Spleen (tissue), 11 donors: ENCODE measurements around the gene DNAH10. TPM values are rescaled to one million over a fixed set of nuclear protein-coding genes. Genes with fewer than 3 reads are reported as not detected.

ENCODE experiments used
- DNase-seq: peaks from one replicate; pipeline ENCODE4 v3.0.0-alpha.2; 2020
- H3K27ac ChIP-seq, 8 donors: fragments of 200-600 bp; sonication (generic) in 7 of 8; 1 replicate in 4 of 8; 2 replicates in 4 of 8; pipeline versions ENCODE4 v1.5.0 to v1.8.0; 2016 to 2021; ENCODE audit warnings: inconsistent platforms in 4 of 8, mild to moderate bottlenecking in 4 of 8, moderate library complexity in 1 of 8
- H3K27me3 ChIP-seq, 7 donors: fragments of 200-600 bp; sonication (generic) in 6 of 7; replicated peaks in 1 of 7; 1 replicate in 4 of 7; 2 replicates in 3 of 7; pipeline versions ENCODE4 v1.5.0 to v1.8.0; 2016 to 2021; ENCODE audit warnings: inconsistent platforms in 3 of 7, mild to moderate bottlenecking in 1 of 7
- H3K36me3 ChIP-seq, 6 donors: fragments of 200-600 bp; sonication (generic) in 5 of 6; 1 replicate in 4 of 6; 2 replicates in 2 of 6; pipeline versions ENCODE4 v1.5.0 to v1.8.0; 2016 to 2021; ENCODE audit warnings: inconsistent platforms in 2 of 6
- H3K4me1 ChIP-seq, 6 donors: fragments of 200-600 bp; sonication (generic) in 5 of 6; 1 replicate in 3 of 6; 2 replicates in 3 of 6; pipeline versions ENCODE4 v1.5.0 to v1.8.0; 2016 to 2021; ENCODE audit warnings: inconsistent platforms in 3 of 6
- H3K4me3 ChIP-seq, 8 donors: fragments of 200-600 bp; sonication (generic) in 7 of 8; 1 replicate in 4 of 8; 2 replicates in 4 of 8; pipeline versions ENCODE4 v1.5.0 to v1.8.0; 2016 to 2021; ENCODE audit warnings: inconsistent platforms in 4 of 8, mild to moderate bottlenecking in 4 of 8, moderate library complexity in 2 of 8
- H3K9me3 ChIP-seq, 8 donors: fragments of 200-600 bp; sonication (generic) in 7 of 8; 1 replicate in 4 of 8; 2 replicates in 4 of 8; pipeline versions ENCODE4 v1.5.0 to v1.8.0; 2016 to 2021; ENCODE audit warnings: inconsistent platforms in 4 of 8
- POLR2A ChIP-seq, 3 donors: fragments of 450-650 bp; IDR thresholded peaks; one replicate each; pipeline ENCODE4 v1.5.1; 2017; ENCODE audit warnings: antibody characterized with exemption in 3 of 3, mild to moderate bottlenecking in 1 of 3
- POLR2AphosphoS5 ChIP-seq, 3 donors: sonication (generic); formaldehyde crosslinking; IDR thresholded peaks; one replicate each; pipeline ENCODE4 v1.5.1; 2017; ENCODE audit warnings: antibody characterized with exemption in 3 of 3
- WGBS, 5 donors: extraction: QIAGEN DNeasy Blood & Tissue Kit in 3 of 5; methylation state at CpG; one replicate each; pipeline versions ENCODE4 v1.1.5 to v1.1.7; 2013 to 2018; 5-methylcytosine and 5-hydroxymethylcytosine counted together
- intact Hi-C: fragments of 100-400 bp; cut with DNase I; formaldehyde crosslinking; loops from one replicate; pipeline ENCODE4 v1.15.0; 2023; ENCODE audit warnings: low total_unique reads
- polyA plus RNA-seq, 3 donors: library from polyadenylated mRNA; stranded (reverse); fragments of 200-250 nt; gene quantifications; one replicate each; pipeline ENCODE4 v1.2.1, GENCODE V29; 2013
- total RNA-seq, 7 donors: library from RNA; depleted of rRNA in 3 of 7; stranded (reverse); fragments of >200 nt in 3 of 7; fragmentation: NEBNext Ultra II Directional in 4 of 7; extraction: Animal tissue kit (Norgen Biotek cat#: 25700) in 4 of 7; gene quantifications; one replicate each; pipeline versions ENCODE4 v1.1.0 to v1.2.1, GENCODE V29; 2016 to 2021
- TF ChIP-seq, protein P1 (sequence below), 11 experiments: fragments of 200-600 bp in 7 of 11; fragments of 450-650 bp in 4 of 11; sonication (generic) in 4 of 11; IDR thresholded peaks in 8 of 11; conservative IDR thresholded peaks in 3 of 11; 1 replicate in 7 of 11; 2 replicates in 4 of 11; pipeline versions ENCODE4 v1.4.0 to v1.8.0; 2016 to 2021; ENCODE audit warnings: antibody characterized with exemption in 11 of 11, inconsistent platforms in 4 of 11, mild to moderate bottlenecking in 1 of 11
- donor health status: healthy with polysubstance abuse.
- donor health status: DM: no; HTN: no; CAD: no; lungs with moderate emphysema.
- donor health status: DM: no; HTN: no; CAD: no.
- donor health status: Bipolar disorder and iron deficiency.
- donor health status: healthy.
- donor health status: DM: no; HTN: no; CAD: no.
- donor health status: DM: yes; HTN: yes; CAD: no.

Gene DNAH10
- total and polyA plus RNA-seq, 10 donors: 0.23 to 2.2 (median 0.43) TPM; not detected in 1

DNA sequence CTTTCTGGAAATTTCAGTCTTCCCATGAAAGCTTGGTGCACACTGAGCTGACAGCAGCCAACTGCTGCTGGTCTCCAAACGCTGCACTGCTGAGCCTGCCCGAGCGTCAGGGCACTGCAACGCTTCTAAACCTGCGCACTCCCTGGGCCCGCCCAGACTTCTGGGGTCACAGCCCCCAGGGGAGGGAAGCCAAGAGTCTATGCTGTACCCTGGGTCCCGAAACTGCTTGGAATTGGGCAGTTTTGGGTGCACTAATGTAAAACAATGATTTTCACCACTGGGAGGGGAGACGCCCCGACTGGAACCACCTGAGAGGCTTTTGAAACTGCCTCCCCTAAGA is 178.5 kb downstream of the DNAH10 start:
- TF ChIP-seq POLR2A (IDR thresholded peaks at IDR 0.05) (no peak), POLR2AphosphoS5 (IDR thresholded peaks at IDR 0.05) (no peak)
- TF ChIP-seq, protein P1, sequence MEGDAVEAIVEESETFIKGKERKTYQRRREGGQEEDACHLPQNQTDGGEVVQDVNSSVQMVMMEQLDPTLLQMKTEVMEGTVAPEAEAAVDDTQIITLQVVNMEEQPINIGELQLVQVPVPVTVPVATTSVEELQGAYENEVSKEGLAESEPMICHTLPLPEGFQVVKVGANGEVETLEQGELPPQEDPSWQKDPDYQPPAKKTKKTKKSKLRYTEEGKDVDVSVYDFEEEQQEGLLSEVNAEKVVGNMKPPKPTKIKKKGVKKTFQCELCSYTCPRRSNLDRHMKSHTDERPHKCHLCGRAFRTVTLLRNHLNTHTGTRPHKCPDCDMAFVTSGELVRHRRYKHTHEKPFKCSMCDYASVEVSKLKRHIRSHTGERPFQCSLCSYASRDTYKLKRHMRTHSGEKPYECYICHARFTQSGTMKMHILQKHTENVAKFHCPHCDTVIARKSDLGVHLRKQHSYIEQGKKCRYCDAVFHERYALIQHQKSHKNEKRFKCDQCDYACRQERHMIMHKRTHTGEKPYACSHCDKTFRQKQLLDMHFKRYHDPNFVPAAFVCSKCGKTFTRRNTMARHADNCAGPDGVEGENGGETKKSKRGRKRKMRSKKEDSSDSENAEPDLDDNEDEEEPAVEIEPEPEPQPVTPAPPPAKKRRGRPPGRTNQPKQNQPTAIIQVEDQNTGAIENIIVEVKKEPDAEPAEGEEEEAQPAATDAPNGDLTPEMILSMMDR (IDR thresholded peaks at IDR 0.05 in 8 of 11, conservative IDR thresholded peaks at IDR 0.05 in 3 of 11): no peak
- Histone ChIP-seq H3K27me3 (no peaks in the 10 kb centered on the region), H3K4me3 (no peak overlapping the region), H3K9me3 (peaks cover 0 to 16% (median 10%) of the 10 kb centered on the region in 8 donors), H3K36me3 (peaks cover 0 to 85% (median 36%) of the 10 kb centered on the region in 6 donors), H3K4me1 (peaks cover 5 to 25% (median 16%) of the 10 kb centered on the region in 6 donors), H3K27ac (no peak overlapping the region)
- WGBS, 5 donors: 94 to 100% (median 96%) methylated on average over 9 of the region's 9 CpGs
- intact Hi-C loops: no loop called here
- DNase-seq: peak; percentile 57

DNA sequence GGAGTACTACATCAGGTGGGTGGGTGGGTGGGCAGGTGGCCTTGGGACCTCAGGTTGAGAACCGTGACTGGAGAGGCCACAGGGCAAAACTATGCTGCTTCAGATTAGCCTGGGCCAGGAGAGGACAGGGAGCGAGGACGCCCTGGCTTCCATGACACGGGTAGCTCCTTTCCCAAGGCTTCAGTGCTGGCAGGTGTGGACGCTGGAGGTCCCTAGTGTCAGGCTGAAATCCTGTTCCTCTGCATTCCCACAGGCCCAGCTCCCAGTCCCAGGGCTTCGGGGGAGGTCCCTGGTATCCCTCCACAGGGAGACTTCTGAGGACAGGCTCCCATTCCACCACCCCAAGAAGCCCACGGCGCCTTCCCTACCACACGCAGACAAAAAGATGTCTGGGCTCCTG is 178.9 kb downstream of the DNAH10 start:
- Histone ChIP-seq H3K27me3 (no peaks in the 10 kb centered on the region), H3K9me3 (peaks cover 0 to 16% (median 10%) of the 10 kb centered on the region in 8 donors), H3K27ac (peak overlapping the region in 1 of 8 donors; percentile 26), H3K4me3 (no peak overlapping the region), H3K36me3 (peaks cover 0 to 84% (median 36%) of the 10 kb centered on the region in 6 donors), H3K4me1 (peaks cover 5 to 25% (median 16%) of the 10 kb centered on the region in 6 donors)
- intact Hi-C loops: no loop called here
- TF ChIP-seq POLR2AphosphoS5 (IDR thresholded peaks at IDR 0.05): no peak
- WGBS, 5 donors: 95 to 100% (median 97%) methylated on average over 7 to 9 of the region's 9 CpGs
- no peak for DNase-seq

DNA sequence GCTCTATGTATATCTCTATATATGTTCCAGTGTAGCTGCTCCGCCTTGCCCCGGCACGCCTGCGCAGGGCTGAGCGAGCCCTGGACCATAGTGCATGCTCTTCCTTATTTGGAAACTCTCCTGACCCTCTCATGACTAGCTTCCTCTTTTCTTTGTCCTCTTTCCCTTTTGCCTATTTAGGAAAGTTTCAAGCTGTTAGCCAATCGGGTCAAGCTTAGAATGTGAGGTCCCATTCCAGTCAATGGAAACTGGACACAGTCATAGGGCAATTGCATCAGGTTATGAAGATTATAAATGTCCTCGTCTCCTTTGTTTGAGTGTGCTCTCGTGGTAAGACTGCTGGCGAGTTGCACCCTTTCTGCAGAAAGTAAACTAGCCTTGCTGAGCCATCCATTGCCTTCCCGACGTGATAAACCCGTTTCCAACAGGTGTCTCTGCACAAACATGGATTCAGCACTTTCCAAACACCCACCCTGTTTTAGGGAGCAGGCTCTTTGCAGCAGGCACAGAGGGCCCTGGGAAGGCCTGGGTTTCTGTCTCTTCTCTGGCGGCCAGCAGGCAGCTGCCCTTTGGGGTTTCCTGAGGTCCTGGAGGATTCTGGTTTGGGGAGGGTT is 179.6 kb downstream of the DNAH10 start:
- Histone ChIP-seq H3K4me3 (no peak overlapping the region), H3K27me3 (no peaks in the 10 kb centered on the region), H3K36me3 (peaks cover 0 to 77% (median 33%) of the 10 kb centered on the region in 6 donors), H3K9me3 (peaks cover 0 to 16% (median 10%) of the 10 kb centered on the region in 8 donors), H3K27ac (peak overlapping the region in 1 of 8 donors; percentile 14), H3K4me1 (peaks cover 5 to 25% (median 16%) of the 10 kb centered on the region in 6 donors)
- TF ChIP-seq, protein P1 (IDR thresholded peaks at IDR 0.05 in 8 of 11, conservative IDR thresholded peaks at IDR 0.05 in 3 of 11): no peak
- TF ChIP-seq POLR2AphosphoS5 (IDR thresholded peaks at IDR 0.05) (no peak), POLR2A (IDR thresholded peaks at IDR 0.05) (no peak)
- DNase-seq: no peak
- intact Hi-C loops: no loop called here
- 81 to 91% (median 86%) methylated on average over 13 of the region's 13 CpGs for WGBS, 5 donors

DNA sequence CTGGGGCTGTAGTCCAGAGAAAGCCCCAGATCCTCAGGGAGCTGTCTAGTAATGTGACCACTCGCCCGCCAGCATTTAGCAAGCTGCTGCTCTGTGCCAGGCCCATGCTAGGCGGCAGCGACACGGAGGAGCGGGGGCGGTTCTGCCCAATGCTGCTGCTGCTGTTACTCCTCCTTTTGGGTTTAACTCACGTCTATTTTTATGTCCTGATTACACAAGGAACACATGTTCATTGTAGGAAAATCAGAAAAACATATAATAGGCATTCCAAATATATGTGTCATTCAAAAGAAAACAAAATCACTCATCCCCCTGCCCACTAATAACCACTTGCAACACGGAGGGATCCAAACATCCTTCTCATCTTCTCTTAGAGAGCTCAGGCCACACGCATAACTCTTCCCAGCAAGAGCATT is 180.1 kb downstream of the DNAH10 start:
- TF ChIP-seq, protein P1 (IDR thresholded peaks at IDR 0.05 in 8 of 11, conservative IDR thresholded peaks at IDR 0.05 in 3 of 11): no peak
- TF ChIP-seq POLR2AphosphoS5 (IDR thresholded peaks at IDR 0.05) (no peak), POLR2A (IDR thresholded peaks at IDR 0.05) (no peak)
- Histone ChIP-seq H3K9me3 (peaks cover 0 to 16% (median 10%) of the 10 kb centered on the region in 8 donors), H3K27me3 (no peaks in the 10 kb centered on the region), H3K4me1 (peaks cover 5 to 22% (median 14%) of the 10 kb centered on the region in 6 donors), H3K27ac (peak overlapping the region in 1 of 8 donors; percentile 14), H3K36me3 (peaks cover 0 to 72% (median 31%) of the 10 kb centered on the region in 6 donors), H3K4me3 (no peak overlapping the region)
- 91 to 97% (median 94%) methylated on average over 10 of the region's 10 CpGs for WGBS, 5 donors
- intact Hi-C loops: no loop called here
- no peak for DNase-seq
